RWPE2 (cell line): ENCODE data around the gene SCUBE1.

Source experiments
- ATAC-seq: fragments of 200-7000 bp; cut with Tn5 transposase; 3 replicates; pipeline ENCODE4 v1.9.1; 2021; ENCODE audit warnings: low read depth
- DNase-seq: peaks from one replicate; pipeline ENCODE4 v3.0.0-alpha.2; 2020; ENCODE audit warnings: low spot score
- H3K27ac ChIP-seq: fragments of 450-650 bp; 2 replicates; pipeline ENCODE4 v1.5.1; 2017; ENCODE audit warnings: mild to moderate bottlenecking; ENCODE audit not compliant: poor library complexity, severe bottlenecking
- H3K27me3 ChIP-seq: fragments of 250-450 bp; sonication (Bioruptor Pico); 2 replicates; pipeline ENCODE4 v1.5.1; 2021; ENCODE audit warnings: mild to moderate bottlenecking, moderate library complexity; ENCODE audit not compliant: insufficient read depth, poor library complexity, severe bottlenecking
- H3K36me3 ChIP-seq: fragments of 250-450 bp; sonication (Bioruptor Pico); 2 replicates; pipeline ENCODE4 v1.5.1; 2020; ENCODE audit warnings: low read depth, mild to moderate bottlenecking, moderate library complexity
- H3K4me1 ChIP-seq: fragments of 250-450 bp; sonication (Bioruptor Pico); 2 replicates; pipeline ENCODE4 v1.5.1; 2021; ENCODE audit warnings: mild to moderate bottlenecking, moderate library complexity; ENCODE audit not compliant: insufficient read depth, poor library complexity, severe bottlenecking
- H3K4me3 ChIP-seq: fragments of 250-450 bp; sonication (Bioruptor Pico); 2 replicates; pipeline ENCODE4 v1.5.1; 2021; ENCODE audit warnings: mild to moderate bottlenecking, moderate library complexity; ENCODE audit not compliant: severe bottlenecking
- H3K9me3 ChIP-seq: fragments of 250-450 bp; sonication (Bioruptor Pico); 2 replicates; pipeline ENCODE4 v1.5.1; 2021; ENCODE audit warnings: mild to moderate bottlenecking, moderate library complexity; ENCODE audit not compliant: severe bottlenecking
- CTCF ChIP-seq: fragments of 450-650 bp; IDR thresholded peaks from one replicate; pipeline ENCODE4 v1.5.1; 2017; ENCODE audit warnings: mild to moderate bottlenecking, moderate library complexity; ENCODE audit not compliant: poor library complexity, severe bottlenecking

The SCUBE1 gene

GRCh38 chr22:43170131-43170480, 173.1 kb downstream of the SCUBE1 start:
- H3K4me1 ChIP-seq, result no peaks in the 10 kb centered on the region

GRCh38 chr22:43169310-43170130, 173.7 kb downstream of the SCUBE1 start:
- Histone ChIP-seq H3K27ac (no peak overlapping the region), H3K4me3 (no peak overlapping the region), H3K4me1 (no peaks in the 10 kb centered on the region), H3K27me3 (no peaks in the 10 kb centered on the region), H3K9me3 (no peaks in the 10 kb centered on the region), H3K36me3 (peaks cover 49% of the 10 kb centered on the region)
- TF ChIP-seq CTCF, result no peak
- DNase-seq (peak; percentile 56), ATAC-seq (no peak)

More at GRCh38 chr22:43170131-43170480, 173.1 kb downstream of the SCUBE1 start:
- Histone ChIP-seq H3K36me3 (peaks cover 55% of the 10 kb centered on the region), H3K9me3 (no peaks in the 10 kb centered on the region), H3K27me3 (no peaks in the 10 kb centered on the region), H3K4me3 (no peak overlapping the region), H3K27ac (no peak overlapping the region)
- no peak for ATAC-seq
- no peak for DNase-seq
- no peak for TF ChIP-seq CTCF

GRCh38 chr22:43168471-43169309, 174.5 kb downstream of the SCUBE1 start:
- DNase-seq (no peak), ATAC-seq (no peak)
- Histone ChIP-seq H3K27me3 (no peaks in the 10 kb centered on the region), H3K36me3 (peaks cover 42% of the 10 kb centered on the region), H3K27ac (no peak overlapping the region), H3K4me3 (no peak overlapping the region), H3K9me3 (no peaks in the 10 kb centered on the region), H3K4me1 (no peaks in the 10 kb centered on the region)
- no peak for TF ChIP-seq CTCF

- H3K9me3 ChIP-seq, result no peaks in the 10 kb centered on the region
- peaks cover 40% of the 10 kb centered on the region for H3K36me3 ChIP-seq
- ATAC-seq (no peak), DNase-seq (no peak)
- no peaks in the 10 kb centered on the region for H3K27me3 ChIP-seq
- no peak overlapping the region for H3K4me3 ChIP-seq
- peaks cover 2% of the 10 kb centered on the region for H3K4me1 ChIP-seq
- TF ChIP-seq CTCF, result no peak
- no peak overlapping the region for H3K27ac ChIP-seq
Observed at GRCh38 chr22:43167001-43167589, 176.1 kb downstream of the SCUBE1 start.
